Measurements from ENCODE around the gene SUN2.

SUN2 gene

GRCh38 chr22:38753948-38754750 is 1.6 kb downstream of the SUN2 start:
- DNase-seq (ENCODE audit: low read depth) = no peak

- peak; percentile 43 for DNase-seq (ENCODE audit: low read depth)
These were observed 4.1 kb downstream of the SUN2 start for GRCh38 chr22:38751422-38752346.

GRCh38 chr22:38751066-38751421 is 4.8 kb downstream of the SUN2 start:
- DNase-seq (ENCODE audit: low read depth) = no peak

GRCh38 chr22:38750638-38751037 is 5.2 kb downstream of the SUN2 start:
- DNase-seq (ENCODE audit: low read depth) = no peak

GRCh38 chr22:38750104-38750503 is 5.7 kb downstream of the SUN2 start:
- DNase-seq (ENCODE audit: low read depth) = no peak

GRCh38 chr22:38748487-38749136 is 7.2 kb downstream of the SUN2 start:
- DNase-seq (ENCODE audit: low read depth) = no peak

- no peak for DNase-seq (ENCODE audit: low read depth)
These were observed 9.9 kb downstream of the SUN2 start for GRCh38 chr22:38745676-38746460.

- no peak for DNase-seq (ENCODE audit: low read depth)
These were observed 10.8 kb downstream of the SUN2 start for GRCh38 chr22:38744981-38745380.

- DNase-seq (ENCODE audit: low read depth) = no peak
These were observed 13.4 kb downstream of the SUN2 start for GRCh38 chr22:38742176-38742942.

GRCh38 chr22:38741576-38741975 is 14.2 kb downstream of the SUN2 start:
- DNase-seq (ENCODE audit: low read depth) = no peak

- no peak for DNase-seq (ENCODE audit: low read depth)
These were observed 14.6 kb downstream of the SUN2 start for GRCh38 chr22:38741166-38741565.

GRCh38 chr22:38740754-38741153 is 15.0 kb downstream of the SUN2 start:
- no peak for DNase-seq (ENCODE audit: low read depth)

GRCh38 chr22:38740116-38740723 is 15.6 kb downstream of the SUN2 start:
- DNase-seq (ENCODE audit: low read depth) = no peak

GRCh38 chr22:38739300-38740055 is 16.3 kb downstream of the SUN2 start:
- no peak for DNase-seq (ENCODE audit: low read depth)

- no peak for DNase-seq (ENCODE audit: low read depth)
These were observed 17.2 kb downstream of the SUN2 start for GRCh38 chr22:38738475-38739070.

GRCh38 chr22:38737302-38738060 is 18.3 kb downstream of the SUN2 start:
- no peak for DNase-seq (ENCODE audit: low read depth)

GRCh38 chr22:38736257-38736570 is 19.6 kb downstream of the SUN2 start:
- no peak for DNase-seq (ENCODE audit: low read depth)

GRCh38 chr22:38735465-38736256 is 20.1 kb downstream of the SUN2 start:
- no peak for DNase-seq (ENCODE audit: low read depth)
